Embryonic facial prominence (tissue), 1 donor: Measurements from ENCODE around the gene AHRR.
"Not testable (repeated sequence)": the region's sequence is repeated elsewhere in the genome, so short reads cannot be mapped to it uniquely, and the experiment has no call there.

Source experiments
- DNase-seq: peaks from one replicate; pipeline ENCODE4 v3.0.0-alpha.2; 2016; ENCODE audit errors: extremely low spot score

Gene AHRR

DNA sequence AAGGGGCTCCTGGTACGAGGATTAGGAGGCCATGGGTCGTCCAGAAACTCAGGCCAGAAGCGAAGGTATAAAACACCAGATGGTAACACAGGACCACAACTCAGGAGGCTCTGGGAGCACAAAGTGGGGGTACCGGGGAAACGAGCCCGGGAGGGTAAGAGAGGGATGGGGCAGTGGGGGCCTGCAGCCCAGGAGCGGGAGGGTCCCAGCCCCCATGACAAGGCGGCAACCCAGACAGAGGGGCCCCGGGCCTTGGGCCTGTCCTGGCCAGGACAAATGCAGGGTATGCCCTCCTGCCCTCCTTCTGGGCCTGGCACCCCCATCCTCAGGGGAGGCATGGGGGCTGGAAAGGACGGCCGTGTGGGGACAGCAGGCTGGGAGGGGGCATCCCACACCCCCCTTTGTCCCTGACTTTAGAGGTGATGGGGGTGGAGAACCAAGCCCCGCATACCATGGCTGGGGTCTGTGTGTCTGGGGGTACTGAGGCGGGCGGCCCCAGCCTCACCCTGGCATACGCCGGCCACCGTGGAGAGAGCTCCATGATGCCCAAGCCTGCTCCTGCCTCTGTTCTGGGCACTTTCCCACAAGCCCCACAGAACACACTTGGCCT lies 74.5 kb downstream of the AHRR start:
- no peak for DNase-seq

DNA sequence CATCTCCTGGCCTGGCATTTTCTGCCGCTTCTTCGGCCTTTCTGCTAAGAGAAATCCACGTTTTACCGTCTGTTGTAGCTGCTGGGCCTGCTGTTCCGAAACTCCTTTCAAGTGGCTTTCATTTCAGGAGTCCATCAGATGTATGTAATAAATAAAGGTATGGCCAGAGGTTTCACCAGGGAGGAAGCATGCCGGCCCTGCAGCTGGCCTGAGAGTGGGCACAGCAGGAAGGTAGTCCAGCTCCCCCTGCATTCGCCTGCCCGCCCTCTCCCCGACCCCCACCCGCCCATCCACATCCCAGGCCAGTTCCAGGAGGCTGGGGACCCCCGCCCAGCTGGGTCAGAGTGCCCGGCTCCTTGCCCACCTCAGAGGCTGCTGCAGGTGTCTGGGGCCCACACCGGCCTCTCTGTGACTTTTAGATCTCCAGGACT lies 75.0 kb downstream of the AHRR start:
- no peak for DNase-seq

DNA sequence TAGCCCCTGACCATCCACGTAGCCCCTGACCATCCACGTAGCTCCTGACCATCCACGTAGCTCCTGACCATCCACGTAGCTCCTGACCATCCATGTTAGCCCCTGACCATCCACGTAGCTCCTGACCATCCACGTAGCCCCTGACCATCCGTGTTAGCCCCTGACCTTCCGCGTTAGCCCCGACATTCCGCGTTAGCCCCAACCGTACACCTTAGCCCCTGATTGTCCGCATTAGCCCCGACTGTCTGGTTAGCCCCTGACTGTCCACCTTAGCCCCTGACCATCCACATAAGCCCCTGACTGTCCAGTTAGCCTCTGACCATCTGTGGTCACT lies 76.6 kb downstream of the AHRR start:
- not testable (repeated sequence) for DNase-seq

DNA sequence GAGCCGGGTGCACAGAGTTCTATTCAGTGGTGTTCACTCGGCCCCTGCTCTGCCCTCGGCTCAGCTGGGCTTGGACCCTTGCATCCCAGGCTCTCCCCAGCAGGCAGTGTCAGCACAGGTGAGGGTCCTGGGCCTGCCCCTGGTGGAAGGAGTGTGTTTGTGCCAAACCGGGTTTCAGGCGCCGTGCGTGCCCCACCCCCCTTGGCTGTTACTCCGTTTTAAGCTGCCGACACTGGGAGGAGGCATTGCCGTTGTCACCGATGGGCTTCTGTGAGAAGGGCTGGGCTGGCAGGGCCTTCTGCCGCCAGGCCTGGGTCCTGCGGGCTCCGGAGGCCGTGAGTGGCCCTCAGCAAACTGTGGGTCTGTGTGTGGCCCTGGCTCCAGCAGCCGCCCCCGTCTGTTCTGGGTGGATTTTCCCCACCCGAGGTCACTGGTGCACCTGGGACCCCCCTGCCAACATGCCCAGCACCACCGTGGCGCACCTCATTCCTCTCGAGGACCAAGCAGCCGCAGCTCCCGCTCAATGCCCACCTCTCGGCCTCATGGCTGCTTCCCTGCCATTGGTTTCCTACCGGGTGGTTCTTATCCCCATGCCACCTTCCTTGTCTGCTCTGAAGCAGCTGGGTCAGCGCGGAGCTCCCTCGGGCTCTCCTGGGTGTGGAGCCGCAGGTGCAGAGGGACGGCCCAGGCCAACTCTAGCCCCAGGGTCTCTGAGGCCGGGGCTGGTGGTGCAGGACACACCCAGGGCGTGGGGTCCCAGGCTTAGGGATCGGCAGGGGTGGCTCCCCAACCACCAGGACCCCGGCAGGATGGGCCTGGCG lies 77.2 kb downstream of the AHRR start:
- DNase-seq, result no peak

DNA sequence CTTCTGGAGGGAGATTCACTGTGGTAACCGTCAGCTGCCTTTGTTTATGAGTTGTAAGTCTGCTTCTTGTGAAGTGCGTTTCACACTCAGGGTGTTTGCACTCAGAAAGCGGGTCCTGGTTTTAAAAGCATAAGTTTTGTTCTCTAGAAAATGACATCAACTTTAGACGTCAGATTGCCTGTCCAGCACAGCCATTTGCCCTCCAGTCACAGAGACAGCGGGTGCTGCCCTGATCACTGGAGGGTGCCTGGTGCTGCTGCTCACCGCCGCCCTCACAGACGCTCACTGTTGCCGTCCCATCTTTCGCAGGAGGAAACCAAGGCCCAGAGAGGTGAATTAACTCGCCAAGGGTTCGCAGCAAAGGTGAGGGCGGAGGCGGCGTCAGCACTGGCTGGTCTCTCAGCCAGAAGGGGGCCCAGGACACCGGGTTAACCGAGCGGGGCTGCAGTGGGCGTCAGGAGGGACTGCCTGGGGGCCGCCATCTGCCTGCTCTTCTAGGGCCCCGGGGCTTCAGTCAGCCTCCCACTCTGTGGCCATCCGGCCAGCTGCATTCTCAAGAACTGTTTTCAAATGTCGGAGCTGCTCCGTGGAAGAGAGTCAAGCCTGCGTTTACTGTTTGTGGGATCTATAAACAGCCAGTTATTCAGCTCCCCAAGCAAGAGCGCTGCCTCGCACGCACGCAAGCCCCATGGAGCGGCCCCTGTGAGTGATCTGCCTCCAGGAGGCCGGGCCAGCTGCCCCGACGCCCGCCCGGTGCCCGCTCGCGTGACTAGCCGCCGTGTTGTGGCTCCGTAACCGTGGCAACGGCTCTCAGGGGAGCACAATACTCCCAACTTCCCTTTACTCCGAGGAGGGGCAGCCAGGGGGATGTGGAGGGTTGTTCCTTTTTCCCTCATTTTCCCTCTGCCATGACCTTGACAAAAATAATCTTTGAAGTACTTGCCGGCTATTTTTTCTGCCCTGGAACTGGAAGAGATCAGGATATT lies 78.1 kb downstream of the AHRR start:
- DNase-seq, result peak; percentile 86

DNA sequence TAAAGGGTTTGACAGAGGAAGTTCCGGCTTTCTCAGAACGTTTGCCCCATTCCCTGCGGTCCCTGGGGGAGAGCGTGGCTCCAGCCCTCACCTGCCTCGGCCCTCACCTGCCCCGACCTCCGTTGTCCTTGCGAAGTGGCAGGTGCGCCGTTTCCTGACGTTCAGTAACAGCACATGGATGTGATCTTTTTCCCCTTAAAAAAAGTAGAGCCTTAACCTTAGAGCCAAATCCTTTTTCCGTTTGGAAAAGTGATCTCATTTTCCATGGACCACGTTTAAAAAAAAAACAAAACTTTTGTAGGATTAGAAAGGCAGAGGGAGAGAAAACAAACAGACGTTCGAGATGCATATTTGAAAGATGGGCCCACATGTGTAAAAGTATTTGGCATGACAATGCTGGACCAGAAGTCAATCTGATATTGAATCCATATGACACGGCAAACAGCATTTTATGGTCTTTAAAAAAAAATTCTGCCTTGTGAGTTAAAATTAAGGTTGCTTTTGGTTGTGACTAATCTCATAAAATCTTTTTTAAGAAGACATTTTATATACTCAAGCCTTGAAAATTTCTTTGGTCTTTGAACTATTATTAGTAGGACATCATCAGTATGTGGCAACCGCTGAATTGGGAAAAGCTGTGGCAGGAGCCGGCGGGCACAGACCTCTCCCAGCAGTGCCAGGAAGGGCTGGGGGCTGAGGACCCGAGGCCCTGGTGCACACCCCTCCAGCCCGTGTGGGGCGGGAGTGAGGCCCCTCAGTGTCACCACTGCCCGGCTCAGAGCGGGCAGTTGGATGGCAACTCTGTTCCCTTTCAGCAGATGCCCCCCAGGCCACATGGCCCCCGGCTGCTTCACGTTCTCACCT lies 79.0 kb downstream of the AHRR start:
- peak; percentile 77 for DNase-seq

DNA sequence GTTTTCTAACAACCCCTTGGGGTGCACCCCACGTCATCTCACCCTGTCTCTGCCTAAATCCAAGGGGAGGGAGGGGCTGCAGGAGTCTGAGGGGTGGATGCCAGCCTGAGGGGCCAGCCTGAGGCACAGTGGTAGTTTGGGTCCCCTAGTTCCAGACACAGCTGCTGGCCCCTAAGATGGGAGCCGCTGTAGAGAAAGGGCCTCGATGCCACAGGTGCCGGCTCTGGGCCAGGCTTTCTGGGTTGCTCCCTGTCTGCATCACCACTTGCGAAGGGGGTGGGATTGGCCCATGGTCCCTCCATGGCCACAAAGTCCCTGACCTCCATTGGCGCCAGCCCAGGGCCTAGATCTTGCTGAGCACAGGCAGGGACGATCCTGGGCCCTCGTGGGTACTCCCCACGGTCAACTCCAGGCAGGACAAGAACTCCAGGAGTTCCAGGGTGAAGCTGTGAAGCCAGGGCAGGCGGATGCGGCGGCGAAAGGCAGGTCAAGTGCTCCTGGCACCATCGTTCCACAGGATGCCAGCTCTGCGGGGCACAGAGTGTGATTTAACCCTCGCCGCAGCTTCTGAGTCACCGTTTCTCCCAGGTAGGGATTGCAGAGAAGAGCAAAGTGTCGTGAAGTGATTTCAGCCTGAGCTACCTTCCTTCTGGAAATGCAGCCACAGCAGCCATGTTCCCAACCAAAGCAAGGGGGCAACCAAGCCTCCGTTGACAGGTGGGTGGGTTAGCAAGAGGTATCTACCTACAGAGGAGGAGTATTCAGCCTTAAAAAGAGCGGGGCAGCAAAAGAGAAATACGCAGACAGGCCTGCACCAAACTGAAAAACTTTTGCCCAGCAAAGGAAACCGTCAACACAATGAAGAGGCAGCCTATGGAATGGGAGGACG lies 79.9 kb downstream of the AHRR start:
- no peak for DNase-seq

DNA sequence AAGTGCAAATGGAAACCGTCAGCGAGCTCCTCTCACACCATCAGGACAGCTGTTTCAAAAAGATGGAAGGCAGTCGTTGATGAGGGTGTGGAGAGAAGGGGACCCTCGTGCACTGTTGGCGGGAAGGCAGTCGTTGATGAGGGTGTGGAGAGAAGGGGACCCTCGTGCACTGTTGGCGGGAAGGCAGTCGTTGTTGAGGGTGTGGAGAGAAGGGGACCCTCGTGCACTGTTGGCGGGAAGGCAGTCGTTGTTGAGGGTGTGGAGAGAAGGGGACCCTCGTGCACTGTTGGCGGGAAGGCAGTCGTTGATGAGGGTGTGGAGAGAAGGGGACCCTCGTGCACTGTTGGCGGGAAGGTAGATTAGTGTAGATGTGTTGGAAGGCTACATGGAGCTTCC lies 80.7 kb downstream of the AHRR start:
- not testable (repeated sequence) for DNase-seq

DNA sequence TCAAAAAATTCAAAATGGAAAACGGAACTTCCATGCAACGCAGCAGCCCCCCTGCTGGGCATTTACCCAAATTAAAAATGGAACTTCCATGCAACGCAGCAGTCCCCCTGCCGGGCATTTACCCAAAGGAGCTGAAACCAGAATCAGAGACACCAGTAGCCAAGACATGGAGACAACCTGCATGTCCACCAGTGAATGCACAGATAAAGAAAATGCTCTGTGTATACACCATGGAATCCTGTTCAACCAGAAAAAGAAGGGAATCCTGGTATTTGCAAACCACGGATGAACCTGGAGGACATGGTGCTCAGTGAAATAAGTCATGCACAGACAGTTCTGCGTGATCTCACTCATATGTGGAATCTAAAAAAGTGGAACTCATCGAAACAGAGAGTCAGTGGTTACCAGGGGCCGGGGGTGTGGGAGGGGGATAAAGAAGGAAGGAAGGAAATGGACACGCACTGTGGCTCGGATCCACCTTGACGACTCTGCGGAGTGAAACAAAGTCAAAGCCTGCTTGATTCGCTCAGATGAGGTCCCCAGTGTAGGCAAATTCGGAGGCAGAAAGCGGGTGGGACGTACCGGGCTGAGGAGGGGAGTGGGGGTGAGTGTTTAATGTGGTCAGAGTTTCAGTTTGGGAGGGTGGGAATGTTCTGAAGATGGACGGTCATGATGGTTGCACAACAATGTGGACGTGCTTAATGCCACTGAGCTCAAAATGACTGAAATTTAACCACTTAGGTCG lies 81.3 kb downstream of the AHRR start:
- DNase-seq, result no peak

DNA sequence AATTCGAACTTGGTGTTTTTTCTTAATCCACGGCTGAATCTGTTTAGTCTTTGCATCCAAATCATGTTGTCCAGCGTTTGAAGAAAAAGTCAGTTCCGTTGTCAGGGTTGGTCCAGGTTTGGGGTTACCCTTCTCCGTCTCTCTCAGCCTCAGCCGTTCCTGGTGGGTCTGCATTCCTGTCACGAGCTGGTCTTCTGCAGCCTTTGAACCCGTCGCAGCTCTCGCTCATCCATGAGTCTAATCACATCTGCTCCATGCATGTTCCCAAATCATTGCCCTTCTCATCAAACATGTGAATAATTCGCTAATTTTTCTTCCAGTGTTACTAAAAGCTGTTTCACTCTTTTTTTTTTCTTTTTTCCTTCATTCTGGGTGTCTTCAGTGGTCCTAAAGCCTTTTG lies 82.5 kb downstream of the AHRR start:
- DNase-seq, result no peak

DNA sequence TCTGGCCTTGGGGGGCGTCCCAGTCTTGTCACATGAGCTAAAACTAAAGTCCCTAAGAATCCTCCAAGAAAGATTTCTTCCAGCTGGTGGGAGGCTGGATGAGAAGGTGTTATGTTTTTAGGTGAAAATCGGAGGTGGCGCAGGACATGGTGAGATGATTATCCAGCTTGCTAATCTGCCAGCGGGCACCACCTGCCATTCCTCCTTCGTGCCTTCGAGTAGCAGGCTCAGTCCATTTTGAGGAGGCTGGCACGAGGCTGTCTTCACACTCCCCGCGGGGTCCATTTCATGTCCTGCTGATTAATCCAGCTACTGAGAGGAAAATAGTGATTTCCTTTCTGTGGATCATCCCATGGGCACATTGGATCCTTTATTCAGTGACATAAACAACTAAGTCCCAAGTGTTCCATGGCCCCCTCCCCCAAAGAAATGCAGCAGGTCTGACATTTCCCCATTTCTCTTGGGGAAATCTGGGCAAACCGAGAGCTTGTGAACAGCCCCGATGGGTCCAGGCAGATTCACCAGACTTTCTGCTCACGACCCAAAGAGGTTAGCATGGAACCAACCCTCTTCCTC lies 83.2 kb downstream of the AHRR start:
- no peak for DNase-seq

DNA sequence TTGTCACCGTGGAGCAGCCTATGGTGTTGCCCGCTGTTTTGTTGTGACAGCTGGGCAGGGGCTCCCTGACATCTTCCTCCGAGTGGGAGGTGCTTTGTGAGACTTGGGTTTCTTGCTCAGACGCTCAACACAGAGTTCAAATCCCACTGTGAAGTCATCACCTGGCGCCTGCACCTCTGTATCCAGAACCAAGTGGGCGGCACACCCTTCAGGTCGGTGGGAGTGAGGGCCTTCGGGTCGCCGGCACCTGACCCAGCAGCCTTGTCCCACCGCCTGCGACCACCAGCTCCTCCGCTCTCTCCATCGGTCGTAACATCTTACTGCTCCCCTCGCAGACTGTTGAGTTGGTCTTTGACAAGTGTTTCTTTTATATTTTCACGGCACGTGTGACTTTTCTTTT lies 83.9 kb downstream of the AHRR start:
- DNase-seq, result no peak

DNA sequence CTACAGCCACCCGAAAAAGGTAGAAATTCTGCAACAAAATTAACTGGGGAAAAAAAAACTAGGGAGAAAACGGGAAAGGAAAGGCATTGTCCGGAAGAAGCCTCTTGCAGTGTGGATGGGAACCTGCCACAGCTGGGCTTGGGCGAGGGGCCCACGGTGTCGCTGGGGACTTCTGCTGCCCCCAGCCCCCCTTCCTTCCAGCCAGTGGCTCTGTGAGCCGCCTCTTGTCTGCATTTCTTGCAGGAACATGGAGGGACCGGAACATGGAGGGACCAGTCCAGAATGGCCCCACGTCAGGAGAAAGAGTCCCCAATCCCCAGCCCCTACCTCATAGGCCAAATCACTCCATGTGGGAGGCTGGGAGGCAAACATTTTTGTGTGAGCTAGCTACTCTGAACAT lies 84.5 kb downstream of the AHRR start:
- no peak for DNase-seq

DNA sequence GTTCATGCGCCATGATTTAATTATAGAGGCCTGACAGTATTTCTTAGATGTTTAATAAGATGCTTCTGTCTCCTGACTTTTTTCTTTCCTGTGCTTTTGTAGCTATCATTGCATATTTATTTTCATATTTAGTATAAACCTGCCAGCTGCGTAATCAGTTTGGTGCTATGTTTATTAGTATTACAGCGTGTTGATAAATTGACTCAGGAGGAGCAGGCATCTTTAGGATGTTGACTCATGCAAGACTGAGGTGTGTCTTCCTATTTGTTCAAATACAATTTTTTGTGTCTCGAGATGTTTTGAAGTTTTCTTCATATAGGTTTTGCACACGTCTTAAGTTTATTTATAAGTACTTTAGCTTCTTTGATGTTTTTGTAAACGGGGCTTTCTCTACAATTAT lies 85.5 kb downstream of the AHRR start:
- DNase-seq, result no peak

DNA sequence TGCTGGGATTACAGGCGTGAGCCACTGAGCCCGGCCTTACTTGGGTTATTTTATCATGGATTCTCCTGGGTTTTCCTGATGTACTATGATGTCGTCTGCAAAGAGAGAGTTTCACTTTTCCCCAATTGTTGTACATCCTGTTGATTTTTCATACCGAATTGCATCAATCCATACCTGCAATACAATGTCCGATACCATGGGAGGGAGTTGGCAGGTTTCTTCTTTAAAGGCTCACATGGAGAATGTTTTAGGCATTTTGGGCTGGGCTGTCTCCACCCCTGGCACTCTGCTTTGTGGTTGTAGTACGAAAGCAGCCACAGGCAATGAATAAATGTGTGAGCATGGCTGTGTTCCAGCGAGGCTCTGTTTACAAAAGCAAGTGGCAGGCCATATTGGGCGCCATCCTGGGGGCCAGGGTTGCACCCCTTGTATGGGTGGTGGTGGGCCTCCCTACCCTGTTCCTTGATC lies 86.3 kb downstream of the AHRR start:
- no peak for DNase-seq

DNA sequence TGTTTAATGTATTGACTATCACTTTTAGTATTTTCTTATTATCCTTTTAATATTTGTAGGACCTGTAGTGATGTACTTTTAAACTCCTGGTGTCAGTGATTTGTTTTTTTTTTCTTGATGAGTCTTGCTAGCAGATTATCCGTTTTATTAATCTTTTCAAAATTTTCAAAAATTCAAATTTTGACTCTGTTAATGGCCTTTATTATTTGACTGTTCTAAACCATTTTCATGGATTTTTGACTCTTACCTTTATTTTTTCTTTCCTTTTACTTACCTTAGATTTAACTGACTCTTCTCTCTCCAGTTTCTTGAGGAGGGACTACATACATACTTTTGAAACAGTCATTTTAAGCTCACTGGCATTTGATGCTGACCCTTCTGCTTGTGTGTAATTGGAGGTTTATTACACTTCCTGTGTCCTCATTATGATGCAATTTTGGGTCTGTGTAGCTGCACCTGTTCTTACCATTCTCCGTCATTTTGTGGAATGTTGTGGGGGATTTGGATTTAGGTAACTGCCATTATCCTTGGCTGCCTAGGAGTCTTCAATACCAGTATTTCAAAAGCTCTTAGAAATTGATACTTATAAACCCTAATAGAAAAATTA lies 89.5 kb downstream of the AHRR start:
- DNase-seq, result no peak

DNA sequence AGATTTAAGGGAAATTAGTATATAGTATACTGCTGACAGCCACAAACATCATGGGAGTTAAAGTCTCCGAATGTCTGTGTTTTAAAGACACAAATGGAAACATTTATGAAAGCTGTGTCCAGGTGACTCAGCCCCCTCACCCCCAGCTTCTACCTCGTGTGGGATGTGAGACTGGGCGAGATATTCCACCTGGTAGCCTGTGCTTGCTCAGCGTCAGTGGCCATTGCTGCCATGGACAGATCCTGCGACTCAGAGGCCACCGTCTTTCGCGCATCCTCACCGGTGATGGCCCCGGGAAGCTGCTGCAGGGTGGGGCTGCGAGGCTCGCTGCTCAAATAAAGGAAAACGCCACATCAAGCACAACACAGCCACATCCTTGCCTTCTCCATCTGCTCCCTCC lies 90.2 kb downstream of the AHRR start:
- no peak for DNase-seq

DNA sequence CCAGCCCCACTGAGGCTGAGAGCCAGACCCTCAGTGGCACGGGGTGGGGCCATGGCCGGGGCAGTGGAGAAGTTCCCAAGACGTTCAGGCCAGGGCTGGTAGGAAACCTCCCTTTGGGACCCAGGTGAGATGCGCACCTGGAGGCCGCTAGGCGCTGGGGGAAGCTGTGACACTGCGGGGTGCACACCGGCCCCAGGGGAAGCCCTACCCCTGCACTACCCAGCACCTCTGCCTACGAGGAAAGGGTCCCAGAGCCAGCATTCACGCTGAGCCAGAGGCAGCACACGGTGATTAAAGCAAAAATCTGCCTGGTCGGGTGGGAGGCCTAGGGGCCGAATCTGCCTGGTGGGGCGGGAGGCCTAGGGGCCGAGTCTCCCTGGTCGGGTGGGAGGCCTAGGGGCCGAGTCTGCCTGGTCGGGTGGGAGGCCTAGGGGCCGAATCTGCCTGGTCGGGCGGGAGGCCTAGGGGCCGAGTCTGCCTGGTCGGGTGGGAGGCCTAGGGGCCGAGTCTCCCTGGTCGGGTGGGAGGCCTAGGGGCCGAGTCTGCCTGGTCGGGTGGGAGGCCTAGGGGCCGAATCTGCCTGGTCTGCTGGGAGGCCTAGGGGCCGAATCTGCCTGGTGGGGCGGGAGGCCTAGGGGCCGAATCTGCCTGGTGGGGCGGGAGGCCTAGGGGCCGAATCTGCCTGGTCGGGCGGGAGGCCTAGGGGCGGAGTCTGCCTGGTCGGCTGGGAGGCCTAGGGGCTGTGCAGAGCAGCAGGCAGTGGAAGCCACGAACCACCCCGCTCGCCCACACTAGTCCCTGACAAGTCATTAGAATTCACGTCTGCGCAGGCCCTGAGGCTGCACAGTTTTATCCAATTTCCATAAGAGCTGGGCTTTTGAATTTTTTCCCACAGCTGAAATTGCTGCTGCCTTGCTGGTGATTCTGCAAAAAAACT lies 93.7 kb downstream of the AHRR start:
- DNase-seq, result not testable (repeated sequence)
